Astrocyte of the cerebellum (primary cell): ENCODE data around the gene H3-3A.

Experiments
- DNase-seq: peaks from one replicate; pipeline ENCODE4 v3.0.0-alpha.2; 2011; ENCODE audit warnings: low read depth
- H3K4me3 ChIP-seq: 2 replicates; pipeline ENCODE4 v1.5.1; 2011; ENCODE audit warnings: mild to moderate bottlenecking, low read depth, low read length, moderate library complexity
- CTCF ChIP-seq: IDR thresholded peaks from 2 replicates; pipeline ENCODE4 v1.5.1; 2012; ENCODE audit warnings: low read length, low read depth, moderate library complexity, mild to moderate bottlenecking; ENCODE audit errors: missing control alignments
- in situ Hi-C: cut with HindIII; loops from 2 replicates; pipeline ENCODE4 v1.10.0; 2017; ENCODE audit warnings: low sequenced_read_pairs

H3-3A gene

GRCh38 chr1:226097866-226098625, 35.5 kb downstream of the H3-3A start:
- H3K4me3 ChIP-seq: no peak overlapping the region
- in situ Hi-C loops: no loop called here
- peak; percentile 75 for DNase-seq
- TF ChIP-seq CTCF: no peak

DNA sequence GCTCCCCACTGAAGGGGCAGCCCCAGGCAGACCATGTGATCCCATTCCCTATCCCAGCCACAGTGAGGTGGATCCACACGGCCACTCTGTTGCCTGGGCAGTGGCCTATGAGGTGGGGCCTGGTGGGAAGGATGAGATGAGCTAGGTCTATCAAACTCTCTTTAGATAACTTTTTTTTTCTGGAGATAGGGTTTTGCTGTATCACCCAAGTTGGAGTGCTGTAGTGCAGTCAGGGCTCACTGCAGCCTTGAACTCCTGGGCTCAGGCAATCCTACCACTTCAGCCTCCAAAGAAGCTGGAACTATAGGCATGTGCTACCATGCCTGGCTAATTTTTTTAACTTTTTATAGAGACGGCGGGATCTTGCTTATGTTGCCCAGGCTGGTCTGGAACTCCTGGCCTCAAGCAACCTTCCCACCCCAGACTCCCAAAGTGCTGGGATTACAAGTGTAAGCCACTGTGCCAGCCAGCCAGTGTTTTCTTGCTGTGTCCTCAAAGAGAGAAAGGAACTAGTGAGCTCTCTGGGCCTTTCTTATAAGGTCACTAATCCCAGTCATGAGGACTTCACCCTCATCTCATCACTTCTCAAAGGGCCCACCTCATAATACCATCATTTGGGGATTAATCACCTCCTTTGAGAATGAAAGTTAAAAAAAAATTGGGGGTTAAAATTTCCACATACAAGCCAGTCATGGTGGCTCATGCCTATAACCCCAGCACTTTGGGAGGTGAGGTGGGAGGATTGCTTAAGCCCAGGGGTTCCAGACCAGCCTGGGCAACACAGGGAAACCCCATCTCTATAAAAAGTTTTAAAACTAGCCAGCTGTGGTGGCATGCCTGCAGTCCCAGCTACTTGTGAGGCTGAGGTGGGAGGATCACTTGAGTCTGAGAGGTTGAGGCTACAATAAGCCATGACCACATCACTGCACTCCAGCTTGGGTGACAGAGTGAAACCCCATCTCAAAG, 36.6 kb downstream of the H3-3A start:
- TF ChIP-seq CTCF: no peak
- in situ Hi-C loops: no loop called here
- no peak overlapping the region for H3K4me3 ChIP-seq
- DNase-seq: no peak

DNA sequence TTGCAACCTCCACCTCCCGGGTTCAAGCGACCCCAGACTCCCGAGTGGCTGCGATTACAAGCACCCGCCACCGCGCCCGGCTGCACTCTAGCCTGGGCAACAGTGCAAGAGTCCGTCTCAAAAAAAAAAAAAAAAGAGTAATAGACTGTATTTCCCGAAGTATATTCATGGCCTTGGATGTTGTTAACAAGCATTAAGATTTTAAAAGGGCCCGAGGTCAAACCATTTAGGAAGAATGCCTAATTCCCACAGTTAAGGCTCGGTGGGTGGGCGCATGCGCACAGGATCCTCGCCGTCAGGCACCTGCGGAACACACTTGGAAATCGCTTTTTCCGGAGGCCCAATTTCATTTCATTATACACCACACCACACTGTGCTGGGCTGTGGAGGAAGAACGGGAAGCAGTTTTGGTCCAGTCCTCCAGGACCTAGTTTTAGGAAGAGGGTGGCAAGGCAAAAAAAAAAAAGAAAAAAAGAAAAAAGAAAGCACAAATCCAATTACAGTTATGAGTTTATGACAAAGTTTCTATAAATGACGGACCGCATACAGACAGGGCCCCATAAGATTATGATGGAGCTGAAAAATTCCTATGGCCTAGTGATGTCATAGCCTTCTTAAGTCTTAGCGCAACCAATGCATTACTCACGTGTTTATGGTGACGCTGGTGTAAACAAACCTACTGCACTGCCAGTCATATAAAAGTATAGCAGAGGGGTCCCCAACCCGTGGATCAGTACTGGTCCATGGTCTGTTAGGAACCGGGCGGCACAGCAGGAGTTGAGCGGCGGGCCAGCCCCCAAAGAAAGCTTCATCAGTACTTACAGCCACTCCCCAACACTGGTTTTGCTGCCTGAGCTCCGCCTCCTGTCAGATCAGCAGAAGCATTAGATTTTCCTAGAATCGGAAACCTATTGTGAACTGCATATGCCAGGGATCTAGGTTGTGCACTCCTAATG, 38.2 kb downstream of the H3-3A start:
- peak overlapping the region; percentile 35 for H3K4me3 ChIP-seq
- in situ Hi-C loops: no loop called here
- DNase-seq: no peak
- TF ChIP-seq CTCF: no peak

GRCh38 chr1:226104671-226105121, 42.2 kb downstream of the H3-3A start:
- no peak for TF ChIP-seq CTCF
- no peak for DNase-seq
- in situ Hi-C loops: no loop called here
- no peak overlapping the region for H3K4me3 ChIP-seq

- no peak for DNase-seq
- in situ Hi-C loops: no loop called here
Measured at GRCh38 chr1:226107471-226108460, 45.2 kb downstream of the H3-3A start.

More at GRCh38 chr1:226107471-226108460, 45.2 kb downstream of the H3-3A start:
- no peak for TF ChIP-seq CTCF
- H3K4me3 ChIP-seq: no peak overlapping the region
